ENCODE measurements around the gene JCAD. TPM values are rescaled to one million over a fixed set of nuclear protein-coding genes. Genes with fewer than 3 reads are reported as not detected.

The JCAD gene
- polyA plus RNA-seq, 1 donor from 2014 or later, result 2.3 TPM

GRCh38 chr10:29970012-29970396 is 89.4 kb downstream of the JCAD start:
- Histone ChIP-seq H3K27me3 (ENCODE audit: insufficient read depth, low read depth, low read length) (no peaks in the 10 kb centered on the region), H3K4me2 (ENCODE audit: low read length) (no peak overlapping the region), H3K9ac (ENCODE audit: low read length) (no peak overlapping the region), H3K27ac (ENCODE audit: low read length) (no peak overlapping the region), H3K36me3 (ENCODE audit: insufficient read depth, low read length) (no peaks in the 10 kb centered on the region), H3K9me2 (ENCODE audit: insufficient read depth, low read length) (no peaks in the 10 kb centered on the region), H2AFZ (ENCODE audit: low read depth, low read length) (no peak overlapping the region), H3K79me2 (replicated peaks; ENCODE audit: insufficient read depth, low read length) (no peaks in the 10 kb centered on the region), H3F3A (ENCODE audit: insufficient read depth, low read length, poor library complexity, severe bottlenecking) (no peaks in the 10 kb centered on the region), H3K4me3 (ENCODE audit: low read length) (no peak overlapping the region), H4K20me1 (ENCODE audit: insufficient read depth) (no peaks in the 10 kb centered on the region), H3K9me3 (ENCODE audit: low read length) (no peaks in the 10 kb centered on the region)
- TF ChIP-seq SMC3 (conservative IDR thresholded peaks at IDR 0.05; ENCODE audit: poor library complexity), result no peak
- TF ChIP-seq REST (IDR thresholded peaks at IDR 0.05; ENCODE audit: borderline replicate concordance), result no peak
- no peak for TF ChIP-seq POLR2AphosphoS5 (IDR thresholded peaks at IDR 0.05)
- no peak for TF ChIP-seq EZH2 (IDR thresholded peaks at IDR 0.05; ENCODE audit: borderline replicate concordance, insufficient read depth, low read length, poor library complexity, severe bottlenecking)
- TF ChIP-seq CTCF (IDR thresholded peaks at IDR 0.05; ENCODE audit: poor library complexity, severe bottlenecking), result no peak
- TF ChIP-seq EP300 (conservative IDR thresholded peaks at IDR 0.05; ENCODE audit: poor library complexity, severe bottlenecking), result no peak
- TF ChIP-seq RAD21 (conservative IDR thresholded peaks at IDR 0.05), result no peak
- no peak for TF ChIP-seq TAF1 (IDR thresholded peaks at IDR 0.05; ENCODE audit: low read depth)
- TF ChIP-seq MXI1 (conservative IDR thresholded peaks at IDR 0.05; ENCODE audit: poor library complexity, severe bottlenecking), result no peak

- no peak overlapping the region for H3K27ac ChIP-seq (ENCODE audit: low read length)
- no peak overlapping the region for H2AFZ ChIP-seq (ENCODE audit: low read depth, low read length)
- no peak overlapping the region for H3K9ac ChIP-seq (ENCODE audit: low read length)
- H3K9me2 ChIP-seq (ENCODE audit: insufficient read depth, low read length), result no peaks in the 10 kb centered on the region
- no peak overlapping the region for H3K4me2 ChIP-seq (ENCODE audit: low read length)
- H3K9me3 ChIP-seq (ENCODE audit: low read length), result no peaks in the 10 kb centered on the region
- H3K36me3 ChIP-seq (ENCODE audit: insufficient read depth, low read length), result no peaks in the 10 kb centered on the region
- TF ChIP-seq EP300 (conservative IDR thresholded peaks at IDR 0.05; ENCODE audit: poor library complexity, severe bottlenecking) (no peak), EZH2 (IDR thresholded peaks at IDR 0.05; ENCODE audit: borderline replicate concordance, insufficient read depth, low read length, poor library complexity, severe bottlenecking) (no peak), TAF1 (IDR thresholded peaks at IDR 0.05; ENCODE audit: low read depth) (no peak), SMC3 (conservative IDR thresholded peaks at IDR 0.05; ENCODE audit: poor library complexity) (no peak), CTCF (IDR thresholded peaks at IDR 0.05; ENCODE audit: poor library complexity, severe bottlenecking) (no peak), RAD21 (conservative IDR thresholded peaks at IDR 0.05) (no peak)
- H3F3A ChIP-seq (ENCODE audit: insufficient read depth, low read length, poor library complexity, severe bottlenecking), result no peaks in the 10 kb centered on the region
- no peaks in the 10 kb centered on the region for H3K27me3 ChIP-seq (ENCODE audit: insufficient read depth, low read depth, low read length)
- H3K4me3 ChIP-seq (ENCODE audit: low read length), result no peak overlapping the region
- H3K79me2 ChIP-seq (replicated peaks; ENCODE audit: insufficient read depth, low read length), result no peaks in the 10 kb centered on the region
- H4K20me1 ChIP-seq (ENCODE audit: insufficient read depth), result no peaks in the 10 kb centered on the region
Measured at GRCh38 chr10:29969255-29970011, 90.0 kb downstream of the JCAD start.
